SH-SY5Y (cell line): ENCODE data around the gene KCNN1.

ENCODE experiments used
- GATA2 ChIP-seq: IDR thresholded peaks from 2 replicates; pipeline ENCODE4 v1.6.1; 2011; ENCODE audit warnings: mild to moderate bottlenecking, low read depth, low read length
- GATA3 ChIP-seq: IDR thresholded peaks from 2 replicates; pipeline ENCODE4 v1.6.1; 2011; ENCODE audit warnings: low read depth, mild to moderate bottlenecking, low read length, moderate library complexity

KCNN1 gene

GRCh38 chr19:17953316-17953801 is 13.5 kb upstream of the KCNN1 start:
- no peak for TF ChIP-seq GATA2
- TF ChIP-seq GATA3, result no peak

GRCh38 chr19:17953869-17954268 is 13.0 kb upstream of the KCNN1 start:
- no peak for TF ChIP-seq GATA3
- TF ChIP-seq GATA2, result no peak

GRCh38 chr19:17954401-17954800 is 12.5 kb upstream of the KCNN1 start:
- TF ChIP-seq GATA2 (no peak), GATA3 (no peak)

GRCh38 chr19:17957149-17957849 is 9.6 kb upstream of the KCNN1 start:
- TF ChIP-seq GATA2 (no peak), GATA3 (no peak)

- no peak for TF ChIP-seq GATA3
- TF ChIP-seq GATA2, result no peak
Measured at GRCh38 chr19:17957885-17958284, 9.0 kb upstream of the KCNN1 start.

GRCh38 chr19:17963936-17964691 is 2.8 kb upstream of the KCNN1 start:
- no peak for TF ChIP-seq GATA3
- no peak for TF ChIP-seq GATA2

GRCh38 chr19:17965370-17966128 is 1.4 kb upstream of the KCNN1 start:
- TF ChIP-seq GATA2 (no peak), GATA3 (no peak)

GRCh38 chr19:17966129-17966483 is 801 bp upstream of the KCNN1 start:
- TF ChIP-seq GATA3, result no peak
- TF ChIP-seq GATA2, result no peak

- no peak for TF ChIP-seq GATA3
- no peak for TF ChIP-seq GATA2
Measured at GRCh38 chr19:17967257-17968051, 547 bp downstream of the KCNN1 start.

- TF ChIP-seq GATA3 (no peak), GATA2 (no peak)
Measured at GRCh38 chr19:17968362-17968761, 1.5 kb downstream of the KCNN1 start.

GRCh38 chr19:17969096-17969792 is 2.3 kb downstream of the KCNN1 start:
- TF ChIP-seq GATA2, result no peak
- TF ChIP-seq GATA3, result no peak

- TF ChIP-seq GATA2, result no peak
- no peak for TF ChIP-seq GATA3
Measured at GRCh38 chr19:17972230-17972629, 5.3 kb downstream of the KCNN1 start.

- TF ChIP-seq GATA3 (no peak), GATA2 (no peak)
Measured at GRCh38 chr19:17973759-17974158, 6.9 kb downstream of the KCNN1 start.
